H1 (cell line): ENCODE results near the gene ACVR2A. TPM values are rescaled to one million over a fixed set of nuclear protein-coding genes. Genes with fewer than 3 reads are reported as not detected.

Source experiments
- CHD7 ChIP-seq: fragments of 300-600 bp; sonication (generic); IDR thresholded peaks from 2 replicates; pipeline ENCODE4 v1.7.1; 2012; ENCODE audit warnings: low read length, moderate library complexity, mild to moderate bottlenecking, inconsistent platforms; ENCODE audit not compliant: insufficient replicate concordance
- FOSL1 ChIP-seq: IDR thresholded peaks from 2 replicates; pipeline ENCODE4 v1.6.1; 2011; ENCODE audit warnings: mild to moderate bottlenecking, low read depth, low read length, moderate library complexity; ENCODE audit not compliant: insufficient read depth
- polyA plus RNA-seq, 7 experiments: library from polyadenylated mRNA; depleted of rRNA in 3 of 7; stranded (reverse) in 5 of 7; unstranded in 2 of 7; fragments of >200 nt in 5 of 7; fragments of 200-250 nt in 2 of 7; gene quantifications; 1 replicate in 5 of 7; 2 replicates in 1 of 7; 4 replicates in 1 of 7; pipeline versions ENCODE4 v1.2.1 to v1.2.3, GENCODE V29; 2011 to 2013; ENCODE audit warnings: missing spikeins in 2 of 7, mixed read lengths in 2 of 7
- total RNA-seq: library from RNA; stranded (reverse); fragmentation: NEBNext Ultra II Directional; extraction: Animal tissue kit (Norgen Biotek cat#: 25700); gene quantifications from 2 replicates; pipeline ENCODE4 v1.2.1, GENCODE V29; 2021

The ACVR2A gene
- total and polyA plus RNA-seq, 2 of the 8 experiments (the other 6 are each of a cell fraction or from before 2014, with no cell fraction given): 3.4 to 18.1 TPM

GRCh38 chr2:147800316-147800715 lies 44.5 kb upstream of the ACVR2A start (continued):
- TF ChIP-seq CHD7: no peak
- TF ChIP-seq FOSL1: no peak
